Measurements from ENCODE around the gene FAF1.

DNA sequence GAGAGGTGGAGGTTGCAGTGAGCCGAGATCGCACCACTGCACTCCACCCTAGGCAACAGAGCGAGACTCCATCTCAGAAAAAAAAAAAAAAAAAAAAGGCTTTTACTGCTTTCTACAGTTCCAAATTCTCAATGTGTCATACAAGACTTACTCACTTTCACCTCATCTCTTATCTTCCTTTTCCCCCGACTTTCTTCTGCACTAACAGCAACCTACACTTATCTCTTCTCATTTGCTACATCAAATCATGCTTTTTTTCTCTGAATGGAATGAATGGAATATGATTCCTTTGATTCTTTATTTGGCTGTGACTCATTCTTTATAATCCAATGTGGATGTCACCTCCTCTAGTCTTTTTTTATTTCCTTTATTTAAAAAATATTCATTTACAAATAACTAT is 368.5 kb downstream of the FAF1 start:
- TF ChIP-seq, protein P1, sequence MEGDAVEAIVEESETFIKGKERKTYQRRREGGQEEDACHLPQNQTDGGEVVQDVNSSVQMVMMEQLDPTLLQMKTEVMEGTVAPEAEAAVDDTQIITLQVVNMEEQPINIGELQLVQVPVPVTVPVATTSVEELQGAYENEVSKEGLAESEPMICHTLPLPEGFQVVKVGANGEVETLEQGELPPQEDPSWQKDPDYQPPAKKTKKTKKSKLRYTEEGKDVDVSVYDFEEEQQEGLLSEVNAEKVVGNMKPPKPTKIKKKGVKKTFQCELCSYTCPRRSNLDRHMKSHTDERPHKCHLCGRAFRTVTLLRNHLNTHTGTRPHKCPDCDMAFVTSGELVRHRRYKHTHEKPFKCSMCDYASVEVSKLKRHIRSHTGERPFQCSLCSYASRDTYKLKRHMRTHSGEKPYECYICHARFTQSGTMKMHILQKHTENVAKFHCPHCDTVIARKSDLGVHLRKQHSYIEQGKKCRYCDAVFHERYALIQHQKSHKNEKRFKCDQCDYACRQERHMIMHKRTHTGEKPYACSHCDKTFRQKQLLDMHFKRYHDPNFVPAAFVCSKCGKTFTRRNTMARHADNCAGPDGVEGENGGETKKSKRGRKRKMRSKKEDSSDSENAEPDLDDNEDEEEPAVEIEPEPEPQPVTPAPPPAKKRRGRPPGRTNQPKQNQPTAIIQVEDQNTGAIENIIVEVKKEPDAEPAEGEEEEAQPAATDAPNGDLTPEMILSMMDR (IDR thresholded peaks at IDR 0.05) = no peak
- no peak for TF ChIP-seq POLR2A (IDR thresholded peaks at IDR 0.05)
